ENCODE data around the gene ARHGEF3.

DNA sequence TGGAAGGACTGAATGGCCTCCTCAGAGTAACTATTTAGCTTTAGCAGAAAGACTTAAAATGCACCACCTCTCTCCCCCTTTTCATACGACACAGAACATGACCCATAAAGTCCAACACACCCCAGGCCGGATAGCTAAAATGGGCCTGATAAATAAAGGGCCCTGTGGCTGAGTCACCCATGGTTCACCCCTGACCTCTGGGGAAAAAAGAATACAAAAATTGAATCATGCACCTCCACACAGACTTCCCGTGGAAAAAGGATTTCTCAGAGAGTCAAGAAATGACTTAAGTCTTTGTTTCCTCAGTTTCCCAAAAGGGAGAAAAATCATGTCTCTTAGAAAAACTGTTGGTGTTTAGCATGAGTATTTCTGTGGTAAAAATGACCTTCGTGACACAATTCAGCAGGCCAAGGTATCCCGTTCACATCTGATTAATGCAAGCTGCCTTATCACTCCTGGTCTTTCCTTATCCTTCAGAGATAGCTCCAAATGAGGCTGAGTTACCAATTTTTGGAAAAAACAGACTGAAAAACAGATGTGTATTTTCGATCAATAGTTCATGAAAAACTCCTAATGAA lies 34.0 kb upstream of the ARHGEF3 start:
- TF ChIP-seq, protein P1, sequence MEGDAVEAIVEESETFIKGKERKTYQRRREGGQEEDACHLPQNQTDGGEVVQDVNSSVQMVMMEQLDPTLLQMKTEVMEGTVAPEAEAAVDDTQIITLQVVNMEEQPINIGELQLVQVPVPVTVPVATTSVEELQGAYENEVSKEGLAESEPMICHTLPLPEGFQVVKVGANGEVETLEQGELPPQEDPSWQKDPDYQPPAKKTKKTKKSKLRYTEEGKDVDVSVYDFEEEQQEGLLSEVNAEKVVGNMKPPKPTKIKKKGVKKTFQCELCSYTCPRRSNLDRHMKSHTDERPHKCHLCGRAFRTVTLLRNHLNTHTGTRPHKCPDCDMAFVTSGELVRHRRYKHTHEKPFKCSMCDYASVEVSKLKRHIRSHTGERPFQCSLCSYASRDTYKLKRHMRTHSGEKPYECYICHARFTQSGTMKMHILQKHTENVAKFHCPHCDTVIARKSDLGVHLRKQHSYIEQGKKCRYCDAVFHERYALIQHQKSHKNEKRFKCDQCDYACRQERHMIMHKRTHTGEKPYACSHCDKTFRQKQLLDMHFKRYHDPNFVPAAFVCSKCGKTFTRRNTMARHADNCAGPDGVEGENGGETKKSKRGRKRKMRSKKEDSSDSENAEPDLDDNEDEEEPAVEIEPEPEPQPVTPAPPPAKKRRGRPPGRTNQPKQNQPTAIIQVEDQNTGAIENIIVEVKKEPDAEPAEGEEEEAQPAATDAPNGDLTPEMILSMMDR (IDR thresholded peaks at IDR 0.05; ENCODE audit: low read length): no peak
- no peak for TF ChIP-seq EZH2 (optimal IDR thresholded peaks at IDR 0.05; ENCODE audit: low read depth, low read length)

Measured in MM.1S (cell line).